K562 (cell line): ENCODE data around the gene CEMIP2. TPM values are rescaled to one million over a fixed set of nuclear protein-coding genes. Genes with fewer than 3 reads are reported as not detected.

Experiments used
- ATAC-seq: fragments of 200-7000 bp; cut with Tn5 transposase; 3 replicates; pipeline ENCODE4 v1.9.1; 2020; ENCODE audit warnings: moderate library complexity
- BruUV-seq: library from RNA; stranded (reverse); fragments of 400-500 nt; replicated peaks from 2 replicates; lab custom pipeline; 2021; lab: Mats Ljungman, UMichigan
- CTCF ChIA-PET: fragments of 300-600 bp; formaldehyde crosslinking; extraction: SDS; loops from one replicate; lab custom pipeline; 2021; ENCODE audit warnings: low intra/inter-chr PET ratio; lab: Yijun Ruan, JAX
- POLR2A ChIA-PET: fragments of 300-600, 350-650 bp; sonication (Branson Sonifier 250); formaldehyde crosslinking; extraction: SDS; loops from one replicate; lab custom pipeline; 2021; ENCODE audit warnings: antibody characterized with exemption, inconsistent platforms; lab: Yijun Ruan, JAX
- DNase-seq, 4 experiments: peaks; one replicate each; pipeline versions ENCODE4 v3.0.0 to v3.0.0-alpha.2; 2011 to 2018; ENCODE audit warnings: low spot score in 3 of 4, mixed read lengths in 3 of 4; ENCODE audit errors: extremely low read depth in 1 of 4
- FAIRE-seq: peaks from 2 replicates; lab custom pipeline; 2011; peaks lifted over from hg19 to GRCh38; lab: Jason Lieb, UNC
- H2AFZ ChIP-seq: 2 replicates; pipeline ENCODE4 v1.6.0; 2011; ENCODE audit warnings: low read depth, low read length, control low read depth, inconsistent platforms
- H3K27ac ChIP-seq: fragments of 200-600 bp; 3 replicates; pipeline ENCODE4 v1.8.0; 2011; ENCODE audit warnings: low read depth, mild to moderate bottlenecking, control low read depth, inconsistent platforms, low read length, moderate library complexity, mixed read lengths; ENCODE audit errors: extremely low read depth
- H3K27me3 ChIP-seq, 2 experiments: fragments of 300-600 bp in 1 of 2; 2 replicates in 1 of 2; 3 replicates in 1 of 2; pipeline versions ENCODE4 v1.6.0 to v1.8.0; 2011; ENCODE audit warnings: inconsistent platforms in 2 of 2, low read length in 2 of 2, mild to moderate bottlenecking in 1 of 2, mixed read lengths in 1 of 2, moderate library complexity in 1 of 2; ENCODE audit not compliant: control insufficient read depth in 2 of 2, insufficient read depth in 2 of 2
- H3K36me3 ChIP-seq: fragments of 300-600 bp; 3 replicates; pipeline ENCODE4 v1.8.0; 2011; ENCODE audit warnings: mild to moderate bottlenecking, low read length, inconsistent platforms; ENCODE audit not compliant: control insufficient read depth, insufficient read depth
- H3K4me1 ChIP-seq, 2 experiments: fragments of 200-600 bp in 1 of 2; replicated peaks in 1 of 2; 2 replicates in 1 of 2; 3 replicates in 1 of 2; pipeline versions ENCODE4 v1.5.1 to v1.8.0; 2011; ENCODE audit warnings: inconsistent platforms in 2 of 2, low read length in 2 of 2, mild to moderate bottlenecking in 1 of 2, mixed read lengths in 1 of 2, moderate library complexity in 1 of 2; ENCODE audit not compliant: control insufficient read depth in 2 of 2, insufficient read depth in 2 of 2
- H3K4me2 ChIP-seq: 2 replicates; pipeline ENCODE4 v1.6.1; 2011; ENCODE audit warnings: low read length, control low read depth, inconsistent platforms, mixed read lengths; ENCODE audit not compliant: insufficient read depth
- H3K4me3 ChIP-seq: fragments of 200-600 bp; sonication (generic), shearing (Covaris generic); 2 replicates; pipeline ENCODE4 v1.5.1; 2016; ENCODE audit warnings: control low read depth, inconsistent platforms
- H3K79me2 ChIP-seq: fragments of 200-600 bp; 3 replicates; pipeline ENCODE4 v1.8.0; 2011; ENCODE audit warnings: low read length, inconsistent platforms; ENCODE audit not compliant: control insufficient read depth, insufficient read depth
- H3K9ac ChIP-seq, 2 experiments: 2 replicates each; pipeline versions ENCODE4 v1.6.0 to v1.6.1; 2011; ENCODE audit warnings: low read depth in 2 of 2, low read length in 2 of 2, control low read depth in 1 of 2, inconsistent platforms in 1 of 2, mild to moderate bottlenecking in 1 of 2, mixed read lengths in 1 of 2; ENCODE audit not compliant: insufficient read depth in 1 of 2
- H3K9me1 ChIP-seq: one replicate; pipeline ENCODE4 v1.6.0; 2011; ENCODE audit warnings: inconsistent platforms, mild to moderate bottlenecking, low read length, moderate library complexity; ENCODE audit not compliant: control insufficient read depth, insufficient read depth
- H3K9me3 ChIP-seq: replicated peaks from 2 replicates; pipeline ENCODE4 v1.5.1; 2011; ENCODE audit warnings: low read depth, low read length, inconsistent platforms; ENCODE audit not compliant: control insufficient read depth, insufficient read depth
- H4K20me1 ChIP-seq: replicated peaks from 2 replicates; pipeline ENCODE4 v1.6.1; 2011; ENCODE audit warnings: low read length, inconsistent platforms, mixed read lengths; ENCODE audit not compliant: control insufficient read depth, insufficient read depth
- BRCA1 ChIP-seq, 2 experiments: fragments of 450-650 bp in 1 of 2; sonication (generic) in 1 of 2; formaldehyde crosslinking in 1 of 2; IDR thresholded peaks; 2 replicates each; pipeline versions ENCODE4 v1.5.0 to v1.6.1; 2017 to 2020; ENCODE audit warnings: mild to moderate bottlenecking in 1 of 2, missing genetic modification reagents in 1 of 2
- BRF2 ChIP-seq: IDR thresholded peaks from 3 replicates; pipeline ENCODE4 v1.6.1; 2011; ENCODE audit warnings: borderline replicate concordance, mild to moderate bottlenecking; ENCODE audit not compliant: insufficient read length, insufficient read depth
- CC2D1A ChIP-seq: fragments of 450-650 bp; IDR thresholded peaks from 2 replicates; pipeline ENCODE4 v1.6.1; 2017; ENCODE audit warnings: mild to moderate bottlenecking
- CCAR2 ChIP-seq: fragments of 200-400 bp; formaldehyde crosslinking; IDR thresholded peaks from 2 replicates; pipeline ENCODE4 v1.6.1; 2017; ENCODE audit warnings: mild to moderate bottlenecking, low read depth, low read length
- ESRRB ChIP-seq: fragments of 250-450 bp; sonication (Bioruptor Pico); IDR thresholded peaks from 2 replicates; pipeline ENCODE4 v1.5.0; 2020; ENCODE audit warnings: mild to moderate bottlenecking, moderate library complexity, borderline replicate concordance
- GABPB1 ChIP-seq: sonication (generic); formaldehyde crosslinking; IDR thresholded peaks from 2 replicates; pipeline ENCODE4 v1.8.0; 2022; ENCODE audit warnings: mild to moderate bottlenecking, missing genetic modification reagents
- ILK ChIP-seq: fragments of 450-650 bp; IDR thresholded peaks from 2 replicates; pipeline ENCODE4 v1.6.1; 2016; ENCODE audit warnings: missing genetic modification characterization, low read depth, mild to moderate bottlenecking, missing compliant biosample characterization, moderate library complexity, borderline replicate concordance
- JUNB ChIP-seq: fragments of 450-650 bp; formaldehyde crosslinking; conservative IDR thresholded peaks from 2 replicates; pipeline ENCODE4 v1.4.0; 2020; ENCODE audit warnings: mild to moderate bottlenecking
- MBD2 ChIP-seq: sonication (generic); IDR thresholded peaks from 2 replicates; pipeline ENCODE4 v1.6.1; 2016; ENCODE audit warnings: low read depth, borderline replicate concordance
- NR3C1 ChIP-seq: sonication (generic); formaldehyde crosslinking; IDR thresholded peaks from 2 replicates; pipeline ENCODE4 v1.8.1; 2022; ENCODE audit warnings: missing genetic modification reagents
- PHTF2 ChIP-seq: fragments of 250-450 bp; sonication (Bioruptor Pico); IDR thresholded peaks from 2 replicates; pipeline ENCODE4 v1.5.0; 2021; ENCODE audit warnings: mild to moderate bottlenecking
- PKNOX1 ChIP-seq: fragments of 450-650 bp; IDR thresholded peaks from 2 replicates; pipeline ENCODE4 v1.6.1; 2016
- PTBP1 ChIP-seq: fragments of 200-400 bp; formaldehyde crosslinking; IDR thresholded peaks from 2 replicates; pipeline ENCODE4 v1.6.1; 2017; ENCODE audit warnings: low read depth, low read length
- RBFOX2 ChIP-seq: fragments of 200-400 bp; formaldehyde crosslinking; IDR thresholded peaks from 2 replicates; pipeline ENCODE4 v1.6.1; 2017; ENCODE audit warnings: low read depth, mild to moderate bottlenecking, low read length, moderate library complexity
- RBM15 ChIP-seq: fragments of 200-400 bp; formaldehyde crosslinking; IDR thresholded peaks from 2 replicates; pipeline ENCODE4 v1.6.1; 2018; ENCODE audit warnings: mild to moderate bottlenecking, low read length, moderate library complexity; ENCODE audit not compliant: insufficient read depth
- RCOR1 ChIP-seq, 2 experiments: IDR thresholded peaks; 2 replicates each; pipeline ENCODE4 v1.6.1; 2012; ENCODE audit warnings: low read depth in 2 of 2, low read length in 2 of 2, borderline replicate concordance in 1 of 2, improper control_type of control experiment in 1 of 2
- VEZF1 ChIP-seq: fragments of 200-800 bp; sonication (Bioruptor generic); IDR thresholded peaks from 2 replicates; pipeline ENCODE4 v1.6.1; 2017; ENCODE audit warnings: missing genetic modification characterization, missing compliant biosample characterization
- ZC3H4 ChIP-seq: sonication (generic); formaldehyde crosslinking; IDR thresholded peaks from 2 replicates; pipeline ENCODE4 v1.9.0; 2021; ENCODE audit warnings: missing genetic modification reagents, borderline replicate concordance
- ZNF23 ChIP-seq: fragments of 250-450 bp; sonication (Bioruptor Pico); IDR thresholded peaks from 2 replicates; pipeline ENCODE4 v1.4.0; 2020; ENCODE audit warnings: mild to moderate bottlenecking
- ZNF384 ChIP-seq: IDR thresholded peaks from 2 replicates; pipeline ENCODE4 v1.6.1; 2012; ENCODE audit warnings: low read depth, low read length, improper control_type of control experiment
- WGBS: fragments of 100-300 bp; shearing (Covaris generic); methylation state at CpG from one replicate; pipeline ENCODE4 v1.1.6; 2016; ENCODE audit warnings: low coverage, mixed read lengths; ENCODE audit not compliant: insufficient coverage; ENCODE audit errors: missing lambda C conversion rate; 5-methylcytosine and 5-hydroxymethylcytosine counted together
- in situ Hi-C: fragments of 300-500 bp; cut with MboI; formaldehyde crosslinking; loops from 4 replicates; pipeline ENCODE4 v1.15.0; 2018; ENCODE audit warnings: inconsistent platforms, mixed read lengths
- intact Hi-C: fragments of 100-400 bp; cut with micrococcal nuclease; formaldehyde crosslinking; loops from 2 replicates; pipeline ENCODE4 v1.14.2; 2022
- polyA plus RNA-seq, 8 experiments: library from polyadenylated mRNA; depleted of rRNA in 4 of 8; stranded (reverse) in 5 of 8; unstranded in 3 of 8; fragments of >200 nt; fragmentation: Nextera tagmentation in 2 of 8; fragmentation: Illumina TruSeq in 1 of 8; extraction: Ambion mirVana in 2 of 8; extraction: Trizol in 1 of 8; gene quantifications; 2 replicates each; pipeline versions ENCODE4 v1.2.1 to v1.2.3, GENCODE V29; 2011 to 2014; ENCODE audit warnings: inconsistent platforms in 1 of 8, missing spikeins in 1 of 8
- total RNA-seq, 7 experiments: library from RNA; depleted of rRNA in 6 of 7; stranded (reverse); fragments of >200 nt in 6 of 7; fragmentation: Illumina TruSeq in 2 of 7; extraction: Trizol in 2 of 7; gene quantifications; 2 replicates each; pipeline versions ENCODE4 v1.2.1 to v1.2.3, GENCODE V29; 2011 to 2021; ENCODE audit warnings: low replicate concordance in 1 of 7

CEMIP2 gene
- total and polyA plus RNA-seq, 9 of the 15 experiments (the other 6 are each of a cell fraction or from before 2014, with no cell fraction given), result 5.4 to 29.9 (median 14.2) TPM

- H3K4me3 ChIP-seq, result no peak overlapping the region
- H3K9me1 ChIP-seq, result no peaks in the 10 kb centered on the region
- no peak overlapping the region for H3K4me2 ChIP-seq
- no TSS peak for BruUV-seq
- ATAC-seq, result peak; percentile 43; the same call in 2 of the 3 replicates
- intact Hi-C loops (no loop called here), in situ Hi-C loops (no loop called here)
- no peaks in the 10 kb centered on the region for H3K79me2 ChIP-seq
- peak overlapping the region; percentile 87 for H2AFZ ChIP-seq
- FAIRE-seq, result peak; percentile 60
- DNase-seq, result no peak
- no peaks in the 10 kb centered on the region; the same call in 1 of the 2 replicates for H3K9me3 ChIP-seq
- no peaks in the 10 kb centered on the region for H3K36me3 ChIP-seq
- POLR2A ChIA-PET, result no interaction called here
- no peak overlapping the region; a peak in 1 of 4 replicates for H3K9ac ChIP-seq
- no peaks in the 10 kb centered on the region for H4K20me1 ChIP-seq
- peaks cover 3 to 28% of the 10 kb centered on the region in 2 experiments; a peak in 4 of 5 replicates for H3K4me1 ChIP-seq
- CTCF ChIA-PET, result no interaction called here
- peak overlapping the region; percentile 53; the same call in 2 of the 3 replicates for H3K27ac ChIP-seq
- no peaks in the 10 kb centered on the region for H3K27me3 ChIP-seq
- WGBS, result 30% methylated on average over 5 of the region's 5 CpGs
- TF ChIP-seq NR3C1 (no peak), PTBP1 (no peak), GABPB1 (no peak), ILK (tag) (no peak), ZC3H4 (CRISPR knock-in tag) (no peak), ZNF384 (no peak), MBD2 (no peak), PHTF2 (no peak), CC2D1A (no peak), RCOR1 (IDR thresholded peaks at IDR 0.05; ENCODE audit: borderline replicate concordance in 1 of 2, low read depth in 2 of 2, low read length in 2 of 2) (no peak), RBFOX2 (no peak), ESRRB (CRISPR knock-in tag) (no peak), RBM15 (no peak), VEZF1 (CRISPR knock-in tag) (no peak), PKNOX1 (peak; percentile 53; the same call in 1 of the 2 replicates), BRCA1 (IDR thresholded peaks at IDR 0.05) (no peak), BRCA1 (CRISPR knock-in tag; IDR thresholded peaks at IDR 0.05) (no peak), ZNF23 (CRISPR knock-in tag) (no peak), CCAR2 (no peak), BRF2 (no peak), JUNB (no peak)
These were observed 132.0 kb downstream of the CEMIP2 start for GRCh38 chr9:71636143-71636839.
